HG02610 (cell line): Measurements from ENCODE around the gene CNGA1.
A peak's percentile ranks its signal among the peaks of the same experiment; 100 is the strongest.

Source experiments
- ATAC-seq: cut with Tn5 transposase; IDR thresholded peaks from one replicate; pipeline ENCODE4 v1.9.1; 2021; ENCODE audit warnings: mild to moderate bottlenecking, moderate library complexity; ENCODE audit not compliant: unreplicated experiment

The CNGA1 gene

DNA sequence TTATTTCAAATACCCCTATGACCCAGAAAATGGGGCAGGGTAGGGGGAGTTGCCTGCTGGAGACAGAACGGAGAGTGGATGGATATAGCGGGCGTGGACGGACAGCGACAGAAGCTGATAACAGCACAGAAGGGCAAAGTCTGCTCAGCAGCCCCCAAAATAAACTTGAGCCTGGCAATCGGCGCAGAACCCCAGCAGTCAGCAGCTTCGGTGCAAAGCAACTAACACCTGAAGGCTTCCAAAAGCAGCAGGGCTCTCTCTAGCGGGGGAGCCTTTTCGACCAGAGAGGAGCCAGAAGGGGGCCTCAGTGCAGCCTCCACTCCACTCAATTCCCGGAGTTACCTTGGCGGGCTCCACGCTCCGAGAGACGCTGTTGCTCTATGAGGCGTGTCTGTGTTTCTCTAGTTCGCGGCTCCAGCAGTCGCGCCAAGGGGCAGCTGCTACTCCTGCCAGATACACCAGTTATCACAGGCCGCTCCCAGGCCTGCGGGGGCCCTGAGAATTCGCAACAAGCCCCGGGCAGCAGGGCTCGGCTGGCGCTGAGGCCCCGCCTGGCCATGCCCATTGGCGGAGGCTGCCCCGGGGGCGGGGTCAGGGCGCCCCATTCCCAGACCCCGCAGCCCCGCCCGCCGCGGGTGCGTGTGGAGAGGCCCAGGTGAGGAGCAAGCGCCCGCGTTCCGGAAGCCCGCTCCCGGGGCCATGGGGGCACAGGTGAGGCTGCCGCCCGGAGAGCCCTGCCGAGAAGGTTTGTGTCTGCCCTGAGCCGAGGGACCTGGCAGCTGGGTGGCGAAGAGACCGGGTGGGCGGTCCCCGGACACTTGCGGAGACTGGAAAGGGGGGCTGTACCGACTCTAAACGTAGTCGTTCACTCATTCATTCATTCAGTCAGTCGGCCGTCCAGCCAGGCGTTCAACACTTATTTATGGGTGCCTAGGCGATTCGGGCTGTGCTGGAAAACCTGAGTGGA, at the start of gene CNGA1, which contains the start of gene NIPAL1:
TSS of gene CNGA1 (minus strand) at position 541 of the 967 bp plus-strand sequence. CDS start 63,992 bp downstream, outside the sequence.
TSS of gene NIPAL1 (plus strand) at position 632 of the 967 bp plus-strand sequence. CDS start at position 700, 68 bp downstream.
- peak; percentile 86 for ATAC-seq

DNA sequence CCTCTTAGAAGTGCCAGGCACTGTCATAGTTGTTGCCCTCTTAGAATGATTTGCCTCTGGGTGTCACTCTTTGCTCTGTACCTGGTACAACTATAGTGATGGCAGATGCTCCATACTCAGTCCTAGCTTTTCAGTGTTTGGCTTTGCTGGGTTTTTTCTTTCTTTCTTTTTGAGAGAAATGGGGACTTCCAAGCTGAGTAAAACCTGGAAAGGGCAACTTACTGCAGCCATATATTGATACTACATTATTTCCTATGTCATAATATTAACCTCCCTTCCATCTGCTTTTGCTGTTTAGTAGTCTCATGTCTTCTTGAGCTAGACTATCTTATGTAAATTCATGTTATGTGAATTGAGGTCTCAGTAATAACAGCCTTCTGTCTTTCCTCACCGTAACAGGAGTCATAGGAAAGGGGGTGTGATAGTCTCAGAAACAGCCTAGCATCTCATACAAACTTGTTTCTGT, 49.1 kb upstream of the CNGA1 start:
- ATAC-seq: peak; percentile 75

DNA sequence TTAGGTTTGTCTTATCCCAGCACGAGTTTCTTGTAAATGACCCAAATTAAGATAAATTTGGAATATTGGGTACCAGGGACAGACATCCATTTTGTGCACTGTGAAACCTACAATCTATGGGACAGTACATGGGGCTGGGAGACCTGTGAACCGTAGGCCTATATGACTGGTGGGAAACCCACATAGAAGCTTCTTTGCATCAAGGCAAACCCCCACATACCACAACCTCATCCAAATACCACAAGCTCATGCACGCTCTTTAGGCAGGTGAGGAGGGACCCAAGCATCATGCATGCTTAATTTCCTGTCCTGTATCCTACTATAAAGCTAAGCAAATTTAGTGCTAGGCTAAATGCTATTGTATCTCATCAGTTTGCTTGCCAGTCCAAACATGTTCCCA, 47.9 kb upstream of the CNGA1 start:
- peak; percentile 72 for ATAC-seq

DNA sequence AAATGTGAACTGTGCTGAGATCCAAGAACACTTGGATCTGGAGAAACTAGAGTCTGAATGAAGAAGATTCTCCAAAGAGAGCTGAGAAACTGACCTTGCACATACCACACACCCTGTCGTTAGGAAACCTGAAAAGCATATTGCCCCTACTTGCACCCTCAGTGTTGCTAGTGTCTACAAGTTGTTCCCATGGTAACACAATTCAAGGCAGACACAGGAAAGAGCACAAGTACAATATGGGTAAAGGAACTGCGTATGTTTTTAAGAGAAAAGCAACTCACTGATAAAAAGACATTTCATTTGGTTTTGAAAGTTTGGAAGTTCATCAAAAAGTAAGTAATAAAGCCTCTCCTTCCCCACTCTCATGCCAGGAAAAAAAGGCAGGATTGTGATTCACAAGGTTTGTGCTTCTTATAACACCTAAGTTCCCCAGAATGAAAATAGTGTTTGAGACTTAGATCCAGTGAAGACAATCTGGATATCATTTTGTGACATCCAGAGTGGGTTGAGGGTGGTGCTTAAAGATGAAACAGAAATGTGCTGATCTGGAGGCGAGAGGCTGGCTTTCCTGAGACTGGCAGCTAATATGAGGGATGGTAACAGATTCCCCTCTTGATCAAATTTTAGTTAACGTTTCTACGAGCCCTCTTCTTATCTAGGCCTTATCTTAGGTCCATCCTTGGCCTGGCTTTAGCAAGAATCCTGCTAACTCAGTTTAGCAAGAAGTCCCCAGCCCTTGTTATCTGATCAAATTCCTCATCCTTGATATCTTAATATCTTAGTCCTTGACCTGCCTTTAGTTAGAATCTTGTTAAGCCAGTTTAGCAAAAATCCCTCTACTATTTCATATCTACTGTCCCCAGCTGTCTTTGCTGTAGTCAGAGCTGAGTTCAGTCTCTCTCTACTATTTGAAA, 42.4 kb upstream of the CNGA1 start:
- ATAC-seq: no peak

DNA sequence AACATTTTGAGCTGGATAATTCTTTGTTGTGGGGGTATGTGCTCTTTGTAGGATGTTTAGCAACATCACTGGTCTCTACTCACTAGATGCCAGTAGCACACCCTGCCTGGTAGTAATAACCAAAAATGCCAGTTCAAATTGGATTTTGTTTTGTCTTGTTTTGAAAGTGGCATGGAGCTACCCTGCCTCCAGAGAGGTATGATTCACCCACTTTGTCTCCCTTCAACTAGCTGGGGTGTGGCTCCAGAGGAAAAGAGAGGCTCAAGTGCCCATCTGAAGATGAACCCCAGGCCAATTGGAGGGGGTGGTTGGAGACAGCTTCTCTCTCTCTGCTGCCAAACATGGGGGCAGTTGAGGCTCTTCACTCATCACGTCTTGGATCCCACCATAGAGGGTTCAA, 34.6 kb upstream of the CNGA1 start:
- no peak for ATAC-seq

DNA sequence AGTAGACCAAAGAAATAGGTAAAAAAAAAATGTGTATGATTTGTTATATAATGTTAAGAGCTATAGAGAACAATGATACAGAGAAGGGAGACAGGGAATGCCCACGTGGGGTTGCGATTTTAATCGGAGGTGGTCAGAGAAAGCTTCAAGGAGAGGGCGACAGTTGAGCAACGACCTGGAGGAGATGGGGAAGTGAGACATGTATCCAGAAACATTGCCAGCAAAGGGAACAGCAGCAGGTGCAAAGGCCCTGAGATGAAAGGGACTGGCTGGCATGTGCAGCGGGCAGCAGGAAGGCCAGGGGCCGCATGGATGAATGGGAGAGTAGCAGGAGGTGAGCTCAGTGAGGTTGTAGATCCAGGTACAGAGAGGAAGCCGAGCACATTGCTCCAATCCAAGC, 33.0 kb upstream of the CNGA1 start:
- no peak for ATAC-seq

DNA sequence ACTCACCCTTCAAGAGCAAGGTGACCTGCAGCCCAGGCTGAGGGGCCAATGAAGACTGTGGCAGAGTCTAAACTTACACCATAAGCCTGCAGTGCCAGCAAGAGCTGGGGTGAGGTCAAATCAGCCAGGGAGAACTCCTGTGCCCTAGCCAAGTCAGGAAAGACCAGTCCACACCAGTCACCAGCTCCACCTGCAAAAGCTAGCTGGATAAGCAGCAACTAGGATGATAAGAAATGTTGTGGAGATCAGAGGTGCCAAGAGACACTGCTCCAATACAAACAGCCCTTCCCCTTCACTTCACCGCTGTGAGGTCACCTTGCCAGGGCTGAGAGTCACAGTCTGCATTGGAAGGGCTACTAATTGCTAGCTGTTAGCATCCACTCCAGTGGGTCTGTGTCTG, 31.4 kb upstream of the CNGA1 start:
- ATAC-seq: peak; percentile 11

DNA sequence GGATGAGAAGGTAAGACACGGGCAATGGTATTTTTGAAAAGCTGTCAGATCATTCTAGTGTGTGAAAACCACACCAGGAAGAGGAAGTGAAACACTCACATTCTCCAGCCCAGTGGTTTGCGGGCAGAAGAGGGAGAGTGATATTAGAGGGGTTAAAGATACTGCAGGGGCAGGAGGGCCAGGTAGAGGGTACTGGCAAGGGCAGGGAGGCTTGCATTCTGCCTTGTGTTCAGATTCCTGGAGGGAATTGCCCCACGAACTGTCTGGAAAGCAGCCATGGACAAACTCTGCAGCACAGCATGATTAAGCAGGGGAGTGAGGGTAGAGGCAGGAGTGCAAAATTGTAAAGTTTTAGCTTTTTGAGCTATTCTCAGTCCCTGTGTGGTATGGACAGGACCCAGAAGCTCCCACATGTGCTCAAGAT, 31.0 kb upstream of the CNGA1 start:
- peak; percentile 96 for ATAC-seq

DNA sequence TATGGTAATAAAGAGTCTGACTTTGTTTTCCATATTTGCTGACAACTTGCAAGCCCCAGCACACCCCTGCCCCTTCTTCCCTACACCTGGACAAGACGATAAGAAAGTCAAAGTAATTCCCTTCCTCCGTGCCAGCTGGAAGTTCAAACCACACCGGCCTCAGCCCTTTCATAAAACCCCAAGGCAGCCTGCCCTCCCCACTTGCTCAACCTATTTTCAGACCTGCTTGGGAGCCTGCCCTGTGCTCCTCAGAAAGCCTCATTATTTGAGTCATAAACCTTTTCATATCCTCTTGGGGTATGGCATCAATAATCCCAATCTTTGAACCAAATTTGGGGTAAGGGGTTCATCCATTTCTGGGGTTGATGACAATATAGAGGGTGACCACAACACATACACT, 29.6 kb upstream of the CNGA1 start:
- no peak for ATAC-seq

DNA sequence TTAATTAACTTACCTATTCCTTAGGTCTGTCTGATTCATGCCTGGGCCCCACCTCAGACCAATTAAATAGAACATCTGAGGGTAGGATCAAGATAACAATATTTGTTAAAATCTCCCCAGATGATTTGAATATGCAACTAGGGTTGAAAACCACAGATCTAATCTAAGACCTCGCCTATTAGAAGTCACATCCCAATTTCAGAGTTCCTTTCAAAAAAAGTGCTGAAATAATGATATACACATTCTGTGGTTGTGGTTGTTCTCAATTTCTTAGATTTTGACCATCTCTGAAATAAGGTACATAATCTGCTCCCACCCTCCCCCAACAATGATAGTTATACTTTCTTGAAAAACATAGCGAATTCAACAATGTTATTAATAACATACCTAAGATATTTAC, 27.8 kb upstream of the CNGA1 start:
- no peak for ATAC-seq

DNA sequence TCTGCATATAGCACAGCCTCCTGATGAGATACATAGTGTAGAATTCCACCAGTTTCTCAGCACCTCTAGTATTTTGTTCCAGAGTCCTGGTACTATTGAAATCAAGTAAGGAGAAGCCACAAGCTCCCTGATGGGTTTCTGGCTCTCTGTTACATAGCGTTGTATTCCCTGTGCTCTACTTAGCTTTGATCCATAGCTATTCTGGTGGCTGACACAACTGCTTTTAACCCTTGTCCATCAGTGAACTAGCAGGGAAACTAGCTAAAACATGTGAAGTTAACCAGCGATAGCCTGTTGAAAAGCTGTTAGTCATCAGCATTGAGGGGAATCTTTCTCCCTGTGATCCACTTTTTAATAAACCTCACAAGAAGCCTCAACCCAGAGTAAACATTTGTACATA, 27.0 kb upstream of the CNGA1 start:
- no peak for ATAC-seq

DNA sequence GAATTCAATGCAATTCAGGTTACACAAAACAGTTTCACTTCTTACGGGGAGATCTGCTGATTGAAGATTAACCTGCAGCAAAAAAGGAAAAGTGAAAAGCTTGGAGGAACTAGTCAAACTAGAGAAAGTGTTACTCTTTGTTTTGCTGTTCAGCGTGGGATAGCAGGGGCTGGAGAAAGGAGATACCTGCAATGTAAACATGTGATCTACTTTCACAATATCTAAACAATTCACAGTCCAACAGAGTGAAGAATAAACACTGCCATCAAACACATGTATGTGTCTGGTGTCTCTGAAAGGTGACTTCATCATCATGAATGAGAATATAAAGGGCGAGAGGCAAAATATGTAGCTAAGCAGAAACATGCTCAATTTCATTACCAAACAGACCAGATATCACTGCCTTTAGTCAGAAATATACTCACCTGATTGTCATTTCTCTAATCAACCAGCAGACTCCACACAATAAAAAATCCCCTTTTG, 26.5 kb upstream of the CNGA1 start:
- ATAC-seq: no peak

DNA sequence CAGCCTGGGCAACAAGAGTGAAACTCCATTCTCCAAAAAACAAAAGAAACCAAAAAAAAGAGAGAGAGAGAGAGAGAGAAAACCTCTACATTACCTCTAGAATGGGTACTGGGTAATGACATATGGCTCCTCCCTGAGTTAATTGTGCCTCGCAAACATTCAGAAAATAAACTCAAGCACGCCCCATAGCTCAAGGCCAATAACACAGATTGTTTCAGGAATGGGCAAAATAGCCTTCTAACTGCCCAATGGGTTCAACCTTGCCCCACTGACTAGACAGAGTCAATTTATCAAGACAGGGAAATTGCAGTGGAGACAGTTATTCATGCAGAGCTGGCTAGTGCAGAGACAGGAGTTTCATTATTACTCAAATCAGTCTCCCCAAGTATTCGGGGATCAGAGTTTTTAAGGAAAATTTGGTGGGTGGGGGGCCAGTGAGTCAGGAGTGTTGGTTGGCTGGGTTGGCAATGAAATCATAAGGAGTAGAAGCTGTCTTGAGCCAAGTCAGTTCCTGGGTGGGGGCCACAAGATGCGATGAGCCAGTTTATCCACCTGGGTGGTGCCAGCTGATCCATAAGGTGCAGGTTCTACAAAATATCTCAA, 25.2 kb upstream of the CNGA1 start:
- ATAC-seq: peak; percentile 29

DNA sequence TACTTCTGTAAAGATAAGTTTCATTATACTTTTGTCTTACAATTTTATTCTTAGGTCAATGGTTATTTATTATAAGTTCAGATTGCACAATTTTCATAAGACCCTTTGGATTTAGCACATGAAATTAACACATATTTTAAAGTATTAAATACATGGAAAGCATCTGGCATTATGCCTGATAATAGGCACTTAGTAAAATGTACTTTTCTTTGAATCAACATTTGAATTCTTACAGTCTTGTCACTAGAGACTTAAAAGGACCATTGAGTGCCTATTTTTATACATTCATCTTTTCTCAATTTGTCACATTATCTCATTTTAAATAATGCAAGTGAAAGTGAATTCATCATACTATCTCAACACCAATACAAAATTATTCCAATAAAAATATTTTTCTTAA, 23.1 kb upstream of the CNGA1 start:
- ATAC-seq: no peak

DNA sequence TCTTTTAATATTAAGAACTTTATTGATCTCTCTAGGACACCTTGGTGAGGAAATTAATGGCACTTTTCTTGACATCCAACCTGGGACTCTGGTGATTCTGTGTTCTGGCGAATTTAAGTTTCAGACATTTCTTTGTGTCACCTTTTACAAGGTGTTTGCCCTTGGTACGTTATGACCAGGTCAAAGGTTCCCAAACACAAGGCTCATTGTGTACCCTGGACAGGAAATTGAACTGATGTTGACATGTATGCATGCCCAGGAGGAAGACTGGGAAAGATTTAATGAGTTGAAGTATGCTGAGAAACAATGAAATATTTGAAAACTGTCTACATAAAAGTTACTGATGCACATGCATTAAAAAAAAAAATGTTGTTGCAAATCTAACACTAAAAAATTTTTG, 22.2 kb upstream of the CNGA1 start:
- ATAC-seq: no peak

DNA sequence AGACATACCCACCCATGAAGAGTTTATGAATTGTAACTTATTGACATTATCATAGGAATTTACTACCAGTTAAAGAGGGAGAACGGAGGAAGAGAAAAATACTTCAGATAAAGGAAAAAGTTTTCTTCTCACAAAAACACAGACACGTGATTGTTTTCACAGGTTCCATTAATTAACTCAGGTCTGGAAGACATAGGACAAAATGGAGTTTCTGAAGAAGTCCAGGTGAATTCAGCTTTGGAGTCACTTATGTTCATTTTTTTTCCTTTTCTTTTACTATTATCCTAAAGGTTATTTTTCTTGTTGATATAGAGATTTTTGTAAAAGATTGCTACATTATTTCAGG, 20.6 kb upstream of the CNGA1 start:
- no peak for ATAC-seq

DNA sequence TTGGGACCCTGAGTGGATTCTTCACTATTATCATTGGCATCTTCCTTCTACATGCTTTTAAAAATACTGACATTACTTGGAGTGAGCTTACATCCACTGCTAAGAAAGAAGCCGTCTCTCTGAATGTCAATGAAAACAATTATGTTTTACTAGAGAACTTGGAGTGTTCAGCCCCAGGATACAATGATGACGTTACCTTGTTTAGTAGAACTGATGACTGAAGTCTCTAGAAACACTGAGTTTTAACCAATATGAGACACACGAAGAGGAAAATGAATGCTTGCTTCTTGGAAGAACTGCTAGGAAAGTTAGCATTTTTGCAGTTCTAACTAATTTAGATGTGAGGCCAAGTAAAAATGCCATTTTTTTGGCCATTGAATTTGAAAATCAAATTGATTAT, 19.5 kb upstream of the CNGA1 start:
- ATAC-seq: no peak

DNA sequence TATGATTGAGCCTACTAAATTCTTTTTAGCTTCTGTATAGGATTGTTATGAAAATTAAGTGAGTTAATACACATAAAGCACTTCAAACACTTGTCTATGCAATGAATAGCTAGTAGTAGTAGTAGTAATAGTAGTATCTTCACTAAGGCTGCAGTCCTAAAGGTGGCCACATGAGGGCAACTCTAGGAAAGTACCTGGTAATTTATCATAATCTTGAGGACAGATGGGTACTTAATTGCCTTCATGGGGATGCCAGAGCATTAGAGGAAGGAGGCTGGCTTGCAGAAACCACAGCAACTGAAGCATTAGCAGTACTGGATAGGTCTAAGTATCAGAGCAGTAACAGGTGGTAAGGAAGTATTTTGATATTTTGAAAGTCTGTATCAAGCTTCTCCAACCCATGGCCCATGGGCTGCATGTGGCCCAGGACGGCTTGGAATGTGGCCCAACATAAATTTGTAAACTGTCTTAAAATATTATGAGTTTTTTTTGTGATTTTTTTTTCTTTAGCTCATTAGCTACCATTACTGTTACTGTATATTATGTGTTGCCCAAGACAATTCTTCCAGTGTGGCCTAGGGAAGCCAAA, 17.4 kb upstream of the CNGA1 start:
- ATAC-seq: no peak

DNA sequence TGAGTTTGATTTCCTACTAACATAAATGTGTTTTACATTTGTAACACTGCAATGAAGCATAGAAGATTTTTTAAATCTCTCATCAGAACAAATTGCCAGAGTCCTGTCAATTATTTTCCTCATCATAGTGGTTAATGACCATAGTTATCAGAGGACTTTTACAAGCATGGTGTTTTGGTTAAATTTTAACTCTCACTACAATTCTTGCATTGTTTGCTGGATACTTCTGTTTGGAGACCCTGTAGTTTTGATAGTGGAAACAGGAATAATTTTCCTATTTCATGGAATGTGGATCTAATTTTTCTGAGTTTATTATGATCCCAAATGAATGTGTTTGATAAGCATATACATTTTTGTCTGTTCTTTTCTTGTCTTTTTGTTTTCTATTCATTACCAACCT, 16.9 kb upstream of the CNGA1 start:
- ATAC-seq: no peak

DNA sequence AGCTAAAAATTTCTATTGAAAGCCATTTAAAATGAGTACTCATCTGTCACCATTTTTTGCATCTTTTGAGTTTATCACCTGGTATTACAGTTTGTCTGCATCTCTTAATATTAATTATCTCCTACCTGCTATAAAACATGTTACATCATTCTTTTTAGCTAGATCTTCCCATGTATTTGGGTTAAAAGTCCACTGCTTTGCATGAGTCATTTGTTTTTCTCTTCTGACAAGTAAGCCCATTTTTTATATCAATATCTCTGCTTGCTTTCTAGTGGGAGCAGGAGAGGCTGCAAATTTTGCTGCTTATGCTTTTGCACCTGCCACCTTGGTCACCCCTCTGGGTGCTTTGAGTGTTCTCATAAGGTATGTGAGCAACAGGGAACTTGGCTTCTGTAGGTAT, 16.2 kb upstream of the CNGA1 start:
- ATAC-seq: no peak
